Measurements from ENCODE around the gene MMD2. TPM values are rescaled to one million over a fixed set of nuclear protein-coding genes. Genes with fewer than 3 reads are reported as not detected.
"Not testable (repeated sequence)": the region's sequence is repeated elsewhere in the genome, so short reads cannot be mapped to it uniquely, and the experiment has no call there.

The MMD2 gene
- total RNA-seq, 2 experiments from 2014 or later, result not detected

DNA sequence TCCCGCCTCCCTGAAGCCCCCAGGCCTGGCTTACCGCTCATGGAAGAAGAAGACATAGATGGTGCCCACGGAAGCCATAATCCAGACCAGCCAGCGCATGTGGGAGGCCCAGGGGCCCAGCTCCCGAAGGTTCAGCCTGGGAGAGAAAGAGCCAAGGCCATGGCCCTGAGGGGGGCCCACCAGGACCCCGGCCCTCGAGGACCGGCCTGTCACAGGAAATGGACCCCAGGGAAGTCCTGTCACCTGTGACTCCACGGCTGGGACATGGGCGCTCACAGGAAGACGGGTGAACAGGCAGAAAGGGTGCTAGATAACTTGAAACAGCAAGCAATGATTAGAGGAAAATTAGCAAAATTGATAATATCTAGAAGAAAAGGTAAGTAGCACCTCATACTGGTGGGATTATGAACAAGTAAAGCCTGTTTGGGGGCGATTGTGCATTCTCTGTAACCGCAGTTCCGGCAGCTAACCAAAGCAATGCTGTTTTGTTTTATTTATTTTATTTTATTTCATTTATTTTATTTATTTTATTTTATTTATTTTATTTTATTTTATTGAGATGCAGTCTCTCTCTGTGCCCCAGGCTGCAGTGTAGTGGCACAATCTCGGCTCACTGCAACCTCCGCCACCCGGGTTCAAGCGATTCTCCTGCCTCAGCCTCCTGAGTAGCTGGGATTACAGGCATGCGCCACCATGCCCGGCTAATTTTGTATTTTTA, 47.7 kb downstream of the MMD2 start:
- no peaks in the 10 kb centered on the region for H3K36me3 Mint-ChIP-seq
- ChIA-PET POLR2A (no interaction called here), CTCF (no interaction called here)
- no peaks in the 10 kb centered on the region for H3K9me3 Mint-ChIP-seq
- H3K4me3 Mint-ChIP-seq, result no peak overlapping the region
- intact Hi-C loops (cut with micrococcal nuclease), result no loop called here
- no peaks in the 10 kb centered on the region for H3K4me1 Mint-ChIP-seq (ENCODE audit: low read depth)
- DNase-seq, result no peak
- no peak overlapping the region for H3K27ac Mint-ChIP-seq
- H3K27me3 Mint-ChIP-seq, result no peaks in the 10 kb centered on the region

DNA sequence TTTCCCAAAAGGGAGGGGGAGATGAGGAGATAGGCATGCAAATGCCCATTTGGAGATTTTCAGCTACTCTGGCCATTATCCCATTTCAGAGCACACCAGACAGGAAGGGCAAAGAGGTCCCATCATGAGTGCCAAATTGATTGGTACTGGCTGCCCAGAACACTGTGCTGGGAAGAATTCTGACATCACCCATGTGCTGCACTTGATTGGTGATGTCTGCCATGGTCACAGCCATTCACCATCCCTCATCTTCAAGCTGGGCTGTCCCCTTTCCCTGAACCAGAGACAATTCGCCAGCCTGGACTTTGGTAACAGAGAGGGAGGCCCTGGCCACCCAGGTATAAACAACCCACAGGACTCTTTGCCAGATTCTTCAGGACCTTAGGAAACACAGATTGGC, 52.3 kb downstream of the MMD2 start:
- CTCF ChIA-PET, result no interaction called here
- POLR2A ChIA-PET, result no interaction called here
- Mint-ChIP-seq H3K9me3 (no peaks in the 10 kb centered on the region), H3K27ac (no peak overlapping the region), H3K4me1 (ENCODE audit: low read depth) (no peaks in the 10 kb centered on the region), H3K36me3 (no peaks in the 10 kb centered on the region), H3K27me3 (peaks cover 13% of the 10 kb centered on the region), H3K4me3 (no peak overlapping the region)
- intact Hi-C loops (cut with micrococcal nuclease), result no loop called here
- no peak for DNase-seq

DNA sequence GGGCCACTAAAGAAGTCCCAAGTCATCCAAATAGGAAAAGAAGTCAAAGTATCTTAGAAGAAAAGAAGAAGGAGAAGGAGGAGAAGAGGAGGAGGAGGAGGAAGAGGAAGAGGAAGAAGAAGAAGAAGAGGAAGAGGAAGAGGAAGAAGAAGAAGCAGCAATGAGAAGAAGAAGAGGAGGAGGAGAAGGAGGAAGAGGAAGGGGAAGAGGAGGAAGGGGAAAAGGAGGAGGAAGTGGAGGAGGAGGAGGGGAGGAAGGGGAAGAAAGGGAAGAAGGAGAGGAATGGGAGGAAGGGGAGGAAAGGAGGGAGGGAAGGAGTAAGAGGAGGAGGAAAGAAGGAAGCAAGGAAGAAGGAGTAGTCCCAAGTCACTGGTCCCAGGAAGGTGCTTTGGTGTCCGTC, 53.8 kb downstream of the MMD2 start:
- H3K27me3 Mint-ChIP-seq, result peaks cover 13% of the 10 kb centered on the region
- H3K9me3 Mint-ChIP-seq, result no peaks in the 10 kb centered on the region
- intact Hi-C loops (cut with micrococcal nuclease), result loop anchor here (2.0 kb wide), 1 partner anchor 32 kb away; no protein-coding TSS in a partner anchor

DNA sequence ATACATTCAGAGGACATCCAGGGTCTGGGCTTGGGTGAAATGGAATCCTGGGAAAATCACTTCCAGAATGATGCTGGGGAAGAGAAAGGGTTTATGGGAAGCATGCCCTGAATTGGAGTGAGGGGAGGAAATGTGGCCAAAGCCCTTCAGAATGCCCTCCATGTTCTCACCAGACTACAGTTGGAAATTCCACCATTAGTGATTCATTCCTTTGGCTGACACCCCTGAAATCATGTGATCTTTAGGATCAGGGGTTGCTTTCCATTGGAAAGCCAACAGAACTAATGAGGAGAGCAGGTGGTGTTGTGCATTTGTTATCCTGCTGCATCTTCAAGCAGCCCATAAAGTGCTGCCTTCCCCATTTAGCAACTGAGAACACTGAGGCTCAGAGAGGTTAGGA, 54.6 kb downstream of the MMD2 start:
- ChIA-PET POLR2A (no interaction called here), CTCF (no interaction called here)
- no peaks in the 10 kb centered on the region for H3K36me3 Mint-ChIP-seq
- no peaks in the 10 kb centered on the region for H3K9me3 Mint-ChIP-seq
- no peak overlapping the region for H3K4me3 Mint-ChIP-seq
- H3K27me3 Mint-ChIP-seq, result peaks cover 13% of the 10 kb centered on the region
- DNase-seq, result no peak
- H3K4me1 Mint-ChIP-seq (ENCODE audit: low read depth), result no peaks in the 10 kb centered on the region
- intact Hi-C loops (cut with micrococcal nuclease), result loop anchor here (2.0 kb wide), 1 partner anchor 32 kb away; no protein-coding TSS in a partner anchor
- H3K27ac Mint-ChIP-seq, result no peak overlapping the region

More for the DNA sequence above, 53.8 kb downstream of the MMD2 start:
- Mint-ChIP-seq H3K27ac (no peak overlapping the region), H3K4me3 (no peak overlapping the region), H3K4me1 (ENCODE audit: low read depth) (no peaks in the 10 kb centered on the region), H3K36me3 (no peaks in the 10 kb centered on the region)
- no peak for DNase-seq
- ChIA-PET CTCF (no interaction called here), POLR2A (no interaction called here)

DNA sequence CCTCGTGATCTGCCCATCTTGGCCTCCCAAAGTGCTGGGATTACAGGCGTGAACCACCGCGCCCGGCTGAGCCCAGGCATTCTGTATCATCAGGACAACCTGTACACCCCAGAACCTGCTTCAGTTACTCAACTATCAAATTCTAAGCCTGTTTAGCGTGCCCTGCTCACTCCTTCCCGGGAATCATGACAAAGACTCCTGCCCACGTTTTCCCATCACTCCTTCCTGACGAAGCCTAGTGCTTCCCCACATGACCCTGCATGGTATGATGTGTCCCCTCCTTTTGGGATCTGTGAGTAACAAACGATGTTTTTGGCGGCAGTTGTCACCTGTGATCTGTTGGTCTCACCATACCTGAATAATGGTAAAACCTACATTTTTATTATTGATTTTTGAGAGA, 63.2 kb downstream of the MMD2 start:
- CTCF ChIA-PET, result no interaction called here
- Mint-ChIP-seq H3K9me3 (peaks cover 7% of the 10 kb centered on the region), H3K27ac (no peak overlapping the region), H3K36me3 (no peaks in the 10 kb centered on the region), H3K4me3 (no peak overlapping the region), H3K4me1 (ENCODE audit: low read depth) (no peaks in the 10 kb centered on the region), H3K27me3 (peaks cover 1% of the 10 kb centered on the region)
- intact Hi-C loops (cut with micrococcal nuclease), result no loop called here
- no peak for DNase-seq
- POLR2A ChIA-PET, result no interaction called here

DNA sequence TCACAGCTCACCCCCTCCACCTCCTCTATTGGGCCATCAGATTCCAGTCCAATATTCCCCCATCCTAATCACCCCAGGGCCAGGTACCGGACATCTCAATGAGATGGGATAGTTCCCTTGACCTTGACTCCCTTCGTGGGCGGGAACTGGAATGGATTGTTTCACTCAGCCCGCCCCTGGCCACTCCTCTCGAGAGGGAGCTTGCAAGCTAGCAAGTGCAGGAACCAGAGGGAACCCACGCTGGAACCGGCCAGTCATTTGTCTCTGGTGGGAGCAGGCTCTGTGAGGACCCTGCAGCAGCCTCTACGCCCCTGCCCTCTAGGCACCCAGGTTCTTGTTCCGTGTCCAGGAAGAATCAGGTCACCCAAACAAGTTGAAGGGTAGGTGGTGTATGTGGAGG, 64.5 kb downstream of the MMD2 start:
- H3K4me1 Mint-ChIP-seq (ENCODE audit: low read depth), result no peaks in the 10 kb centered on the region
- no peak overlapping the region for H3K27ac Mint-ChIP-seq
- intact Hi-C loops (cut with micrococcal nuclease), result no loop called here
- peaks cover 7% of the 10 kb centered on the region for H3K9me3 Mint-ChIP-seq
- H3K4me3 Mint-ChIP-seq, result no peak overlapping the region
- no peak for DNase-seq
- peaks cover 4% of the 10 kb centered on the region for H3K27me3 Mint-ChIP-seq
- CTCF ChIA-PET, result interaction anchor here (1.5 kb wide), 1 partner anchor 12 kb away, joined by 5 read pairs; the partner anchor contains the start of gene RADIL
- H3K36me3 Mint-ChIP-seq, result no peaks in the 10 kb centered on the region
- POLR2A ChIA-PET, result no interaction called here

- Mint-ChIP-seq H3K36me3 (no peaks in the 10 kb centered on the region), H3K4me1 (ENCODE audit: low read depth) (no peaks in the 10 kb centered on the region), H3K9me3 (peaks cover 7% of the 10 kb centered on the region), H3K27me3 (peaks cover 8% of the 10 kb centered on the region), H3K27ac (no peak overlapping the region), H3K4me3 (no peak overlapping the region)
- intact Hi-C loops (cut with micrococcal nuclease), result no loop called here
- DNase-seq, result no peak
- ChIA-PET POLR2A (no interaction called here), CTCF (interaction anchor here (1.5 kb wide), 1 partner anchor 11 kb away, joined by 5 read pairs; the partner anchor contains the start of gene RADIL)
These were observed 65.0 kb downstream of the MMD2 start for GRCh38 chr7:4893929-4894475.

DNA sequence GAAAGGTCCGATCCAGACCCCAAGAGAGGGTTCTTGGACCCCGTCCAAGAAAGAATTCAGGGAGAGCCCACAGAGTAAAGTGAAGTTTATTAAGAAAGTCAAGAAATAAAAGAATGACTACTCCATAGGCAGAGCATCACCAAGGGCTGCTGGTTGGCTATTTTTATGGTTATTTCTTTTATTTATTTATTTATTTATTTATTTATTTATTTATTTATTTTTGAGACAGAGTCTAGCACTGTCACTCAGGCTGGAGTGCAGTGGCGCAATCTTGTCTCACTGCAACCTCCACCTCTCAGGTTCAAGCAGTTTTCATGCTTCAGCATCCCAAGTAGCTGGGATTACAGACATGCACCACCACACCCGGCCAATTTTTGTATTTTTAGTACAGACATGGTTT, 65.8 kb downstream of the MMD2 start:
- CTCF ChIA-PET, H3K27me3 Mint-ChIP-seq, POLR2A ChIA-PET: not testable (repeated sequence)

DNA sequence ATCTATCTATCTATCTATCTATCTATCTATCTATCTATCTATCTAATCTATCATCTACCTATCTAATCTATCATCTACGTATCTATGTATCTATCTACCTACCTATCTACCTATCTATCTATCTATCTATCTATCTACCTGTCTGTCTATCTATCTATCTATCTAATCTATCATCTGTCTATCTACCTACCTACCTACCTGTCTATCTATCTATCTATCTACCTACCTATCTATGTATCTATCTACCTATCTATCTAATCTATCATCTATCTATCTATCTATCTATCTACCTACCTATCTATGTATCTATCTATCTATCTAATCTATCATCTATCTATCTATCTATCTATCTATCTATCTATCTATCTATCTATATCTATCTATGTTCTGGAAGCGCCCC, 67.5 kb downstream of the MMD2 start:
- intact Hi-C loops (cut with micrococcal nuclease); DNase-seq; H3K4me3 Mint-ChIP-seq; H3K4me1 Mint-ChIP-seq (ENCODE audit: low read depth); POLR2A ChIA-PET; H3K27ac Mint-ChIP-seq; H3K36me3 Mint-ChIP-seq; H3K9me3 Mint-ChIP-seq: not testable (repeated sequence)
- CTCF ChIA-PET, result interaction anchor here (1.4 kb wide), 1 partner anchor 8 kb away, joined by 4 read pairs; the partner anchor contains the start of gene RADIL
- H3K27me3 Mint-ChIP-seq, result peaks cover 14% of the 10 kb centered on the region

More for the DNA sequence above, 65.8 kb downstream of the MMD2 start:
- H3K4me3 Mint-ChIP-seq; intact Hi-C loops (cut with micrococcal nuclease); H3K9me3 Mint-ChIP-seq; H3K36me3 Mint-ChIP-seq; H3K4me1 Mint-ChIP-seq (ENCODE audit: low read depth); DNase-seq; H3K27ac Mint-ChIP-seq: not testable (repeated sequence)

DNA sequence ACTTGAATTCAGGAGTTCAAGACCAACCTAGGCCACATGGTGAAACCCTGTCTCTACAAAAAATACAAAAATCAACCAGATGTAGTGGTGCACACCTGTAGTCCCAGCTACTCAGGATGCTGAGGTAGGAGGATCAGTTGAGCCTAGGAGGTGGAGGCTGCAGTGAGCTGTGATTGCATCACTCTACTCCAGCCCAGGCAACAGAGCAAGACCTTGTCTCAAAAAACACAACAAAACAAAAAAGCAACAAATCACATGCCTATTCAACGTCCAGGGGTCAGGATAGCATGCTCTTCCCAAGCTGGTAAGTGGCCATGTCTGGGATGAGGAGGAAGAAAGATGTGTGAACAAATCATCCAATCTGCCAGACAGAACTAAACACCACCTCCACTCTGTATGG, 69.3 kb downstream of the MMD2 start:
- peaks cover 7% of the 10 kb centered on the region for H3K9me3 Mint-ChIP-seq
- intact Hi-C loops (cut with micrococcal nuclease), result no loop called here
- no peak for DNase-seq
- no peaks in the 10 kb centered on the region for H3K4me1 Mint-ChIP-seq (ENCODE audit: low read depth)
- H3K4me3 Mint-ChIP-seq, result no peak overlapping the region
- H3K27ac Mint-ChIP-seq, result no peak overlapping the region
- ChIA-PET CTCF (interaction anchor here (0.6 to 1.0 kb wide), 2 partner anchors 59 to 195 kb away, joined by 3 to 4 read pairs; no protein-coding TSS in a partner anchor), POLR2A (no interaction called here)
- H3K27me3 Mint-ChIP-seq, result peaks cover 13% of the 10 kb centered on the region
- H3K36me3 Mint-ChIP-seq, result no peaks in the 10 kb centered on the region

GRCh38 chr7:4888161-4888560, 70.8 kb downstream of the MMD2 start:
- POLR2A ChIA-PET, result no interaction called here
- H3K4me3 Mint-ChIP-seq, result no peak overlapping the region
- no peaks in the 10 kb centered on the region for H3K9me3 Mint-ChIP-seq
- CTCF ChIA-PET, result no interaction called here
- intact Hi-C loops (cut with micrococcal nuclease), result no loop called here
- H3K4me1 Mint-ChIP-seq (ENCODE audit: low read depth), result no peaks in the 10 kb centered on the region
- DNase-seq, result no peak
- H3K36me3 Mint-ChIP-seq, result no peaks in the 10 kb centered on the region
- no peak overlapping the region for H3K27ac Mint-ChIP-seq
- H3K27me3 Mint-ChIP-seq, result peaks cover 15% of the 10 kb centered on the region

DNA sequence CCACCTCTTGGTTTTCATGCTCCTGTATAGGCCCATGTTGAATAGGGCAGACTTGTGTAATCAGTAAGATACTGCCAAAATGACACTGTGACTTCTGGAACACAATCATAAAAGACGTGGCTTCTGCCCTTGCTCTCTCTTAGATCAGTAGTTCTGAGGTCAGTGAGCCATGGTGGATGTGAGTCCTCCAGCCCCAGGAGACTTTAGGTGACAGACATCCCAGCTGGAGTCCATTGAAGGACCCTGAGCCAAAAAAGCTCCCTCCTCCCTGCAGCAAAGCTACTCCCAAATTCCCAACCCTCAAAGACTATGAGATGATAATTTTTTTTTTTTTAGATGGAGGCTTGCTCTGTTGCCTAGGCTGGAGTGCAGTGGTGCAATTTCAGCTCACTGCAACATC, 72.3 kb downstream of the MMD2 start:
- DNase-seq, result no peak
- Mint-ChIP-seq H3K4me1 (ENCODE audit: low read depth) (peaks cover 10% of the 10 kb centered on the region), H3K27ac (no peak overlapping the region), H3K27me3 (peaks cover 27% of the 10 kb centered on the region), H3K9me3 (no peaks in the 10 kb centered on the region), H3K4me3 (no peak overlapping the region), H3K36me3 (no peaks in the 10 kb centered on the region)
- intact Hi-C loops (cut with micrococcal nuclease), result no loop called here
- ChIA-PET POLR2A (no interaction called here), CTCF (interaction anchor here (1.1 kb wide), 1 partner anchor 36 kb away, joined by 3 read pairs; no protein-coding TSS in a partner anchor)

DNA sequence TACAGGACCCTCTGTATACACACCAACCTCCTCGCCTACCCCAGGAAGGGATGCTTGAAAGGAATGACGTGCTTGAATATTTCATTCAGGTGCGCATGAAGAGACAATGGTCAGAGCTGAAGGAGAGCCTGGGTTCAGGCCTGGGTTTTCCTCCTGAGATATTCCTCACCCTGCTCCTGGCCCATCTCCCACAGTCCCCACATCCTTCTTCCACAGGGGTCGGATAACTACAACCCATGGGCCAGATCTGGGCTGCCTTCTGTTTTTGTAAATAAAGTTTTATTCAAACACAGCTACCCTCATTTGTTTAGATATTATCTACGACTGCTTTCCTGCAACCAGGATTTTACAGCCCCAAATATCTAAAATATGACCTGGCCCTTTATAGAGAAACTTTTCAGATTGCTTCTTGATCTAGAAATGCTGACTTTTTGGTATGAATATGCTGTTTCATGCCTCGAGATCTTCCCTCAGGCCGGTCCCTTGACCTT, 73.6 kb downstream of the MMD2 start:
- ChIA-PET CTCF (interaction anchor here (0.6 to 3.5 kb wide), 2 partner anchors 45 to 87 kb away, joined by 3 to 19 read pairs; no protein-coding TSS in a partner anchor), POLR2A (no interaction called here)
- peaks cover 10% of the 10 kb centered on the region for H3K4me1 Mint-ChIP-seq (ENCODE audit: low read depth)
- no peak overlapping the region for H3K27ac Mint-ChIP-seq
- no peak for DNase-seq
- no peak overlapping the region for H3K4me3 Mint-ChIP-seq
- intact Hi-C loops (cut with micrococcal nuclease), result no loop called here
- no peaks in the 10 kb centered on the region for H3K36me3 Mint-ChIP-seq
- H3K9me3 Mint-ChIP-seq, result no peaks in the 10 kb centered on the region
- H3K27me3 Mint-ChIP-seq, result peaks cover 30% of the 10 kb centered on the region

Measured in activated CD4-positive, alpha-beta memory T cell treated with anti-CD3 and anti-CD28 coated beads for 36 hours (primary cell).